Choroid plexus epithelial cell (primary cell): ENCODE measurements around the gene ETS1.

ENCODE experiments used
- DNase-seq: peaks from one replicate; pipeline ENCODE4 v3.0.0-alpha.2; 2010; ENCODE audit warnings: low read depth
- H3K4me3 ChIP-seq: 2 replicates; pipeline ENCODE4 v1.5.1; 2011; ENCODE audit warnings: low read depth, mild to moderate bottlenecking, control low read depth, low read length, moderate library complexity
- CTCF ChIP-seq: conservative IDR thresholded peaks from 2 replicates; pipeline ENCODE4 v1.5.1; 2011; ENCODE audit warnings: low read depth, mild to moderate bottlenecking, control low read depth, inconsistent platforms, low read length, moderate library complexity

The ETS1 gene

GRCh38 chr11:128462922-128463321 is 124.4 kb downstream of the ETS1 start:
- H3K4me3 ChIP-seq, result no peak overlapping the region
- no peak for TF ChIP-seq CTCF
- DNase-seq, result no peak

GRCh38 chr11:128462189-128462588 is 125.2 kb downstream of the ETS1 start:
- no peak for TF ChIP-seq CTCF
- no peak for DNase-seq
- H3K4me3 ChIP-seq, result no peak overlapping the region

- no peak overlapping the region for H3K4me3 ChIP-seq
- no peak for TF ChIP-seq CTCF
- peak; percentile 82 for DNase-seq
These were observed 129.0 kb downstream of the ETS1 start for GRCh38 chr11:128458321-128458720.

- no peak for DNase-seq
- H3K4me3 ChIP-seq, result no peak overlapping the region
- no peak for TF ChIP-seq CTCF
These were observed 129.5 kb downstream of the ETS1 start for GRCh38 chr11:128457874-128458273.

- DNase-seq, result no peak
- no peak for TF ChIP-seq CTCF
These were observed 130.6 kb downstream of the ETS1 start for GRCh38 chr11:128456566-128457268.

GRCh38 chr11:128455766-128456165 is 131.6 kb downstream of the ETS1 start:
- DNase-seq, result no peak
- H3K4me3 ChIP-seq, result no peak overlapping the region
- no peak for TF ChIP-seq CTCF

More at GRCh38 chr11:128456566-128457268, 130.6 kb downstream of the ETS1 start:
- H3K4me3 ChIP-seq, result no peak overlapping the region
